ENCODE measurements around the gene SESN1. TPM values are rescaled to one million over a fixed set of nuclear protein-coding genes. Genes with fewer than 3 reads are reported as not detected.
A peak's percentile ranks its signal among the peaks of the same experiment; 100 is the strongest.
"Not testable (repeated sequence)": the region's sequence is repeated elsewhere in the genome, so short reads cannot be mapped to it uniquely, and the experiment has no call there.

Gene SESN1
- total RNA-seq, 1 donor from 2014 or later = 38.1 TPM

GRCh38 chr6:108988296-108988695 lies 106.3 kb downstream of the SESN1 start:
- DNase-seq (ENCODE audit: low spot score) (no peak), ATAC-seq (no peak)
- intact Hi-C loops (cut with DNase I) = no loop called here

DNA sequence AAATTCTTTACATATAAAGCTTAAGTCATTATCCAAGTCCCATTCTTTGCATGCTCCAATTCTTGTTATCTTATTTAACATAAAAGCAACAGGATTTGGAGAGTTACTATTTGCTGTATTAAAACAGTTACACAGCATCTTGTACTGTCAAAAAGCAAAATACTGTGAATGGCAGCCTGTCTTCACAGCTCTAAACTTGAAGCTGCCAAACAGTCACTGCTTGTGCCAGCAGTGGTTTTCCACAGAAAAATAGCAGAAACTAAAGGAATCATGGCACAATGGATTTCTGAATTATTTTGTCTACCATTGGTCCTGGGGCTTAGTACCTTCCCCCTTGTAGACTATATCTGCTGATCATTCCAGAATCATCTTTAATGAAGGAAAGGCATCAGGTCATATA lies 107.5 kb downstream of the SESN1 start:
- intact Hi-C loops (cut with DNase I) = no loop called here
- no peak for ATAC-seq
- no peak for DNase-seq (ENCODE audit: low spot score)

DNA sequence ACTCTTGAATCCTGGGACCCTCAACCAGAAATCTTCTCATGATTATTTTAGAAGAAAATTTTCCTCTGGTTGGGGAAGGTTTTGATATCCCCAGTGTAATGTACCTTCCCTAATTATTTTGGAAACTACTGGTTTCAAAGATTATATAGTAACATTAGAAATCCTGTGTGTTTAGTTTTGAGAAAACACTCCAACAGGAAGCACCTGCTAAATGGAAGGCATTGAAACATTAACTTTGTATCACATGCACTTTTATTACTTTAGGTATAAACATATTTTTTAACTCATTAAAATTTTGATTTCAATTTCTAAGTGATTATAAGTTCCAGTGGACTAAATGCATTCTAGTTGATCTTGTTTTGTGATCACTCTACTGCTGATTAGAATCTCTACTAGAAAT lies 109.3 kb downstream of the SESN1 start:
- DNase-seq (ENCODE audit: low spot score) (no peak), ATAC-seq (no peak)
- intact Hi-C loops (cut with DNase I) = no loop called here

DNA sequence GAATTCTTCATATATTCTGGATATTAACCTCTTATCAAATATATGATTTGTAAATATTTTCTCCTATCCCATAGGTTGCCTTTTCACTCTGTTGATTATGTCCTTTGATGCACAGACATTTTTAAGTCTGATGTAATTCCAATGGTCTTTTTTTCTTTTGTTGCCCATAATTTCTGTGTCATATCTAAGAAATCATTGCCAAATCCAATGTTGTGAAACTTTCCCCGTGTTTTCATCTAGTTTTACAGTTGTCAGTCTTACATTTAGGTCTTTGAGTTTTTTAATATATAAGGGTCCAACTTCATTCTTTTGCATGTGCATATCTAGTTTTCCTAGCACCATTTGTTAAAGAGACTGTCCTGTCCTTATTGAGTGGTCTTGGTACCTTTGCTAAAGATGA lies 111.5 kb downstream of the SESN1 start:
- intact Hi-C loops (cut with DNase I) = no loop called here
- DNase-seq (ENCODE audit: low spot score) (no peak), ATAC-seq (no peak)

GRCh38 chr6:108982154-108983113 lies 112.2 kb downstream of the SESN1 start:
- intact Hi-C loops (cut with DNase I) = no loop called here
- DNase-seq (ENCODE audit: low spot score) (no peak), ATAC-seq (no peak)

DNA sequence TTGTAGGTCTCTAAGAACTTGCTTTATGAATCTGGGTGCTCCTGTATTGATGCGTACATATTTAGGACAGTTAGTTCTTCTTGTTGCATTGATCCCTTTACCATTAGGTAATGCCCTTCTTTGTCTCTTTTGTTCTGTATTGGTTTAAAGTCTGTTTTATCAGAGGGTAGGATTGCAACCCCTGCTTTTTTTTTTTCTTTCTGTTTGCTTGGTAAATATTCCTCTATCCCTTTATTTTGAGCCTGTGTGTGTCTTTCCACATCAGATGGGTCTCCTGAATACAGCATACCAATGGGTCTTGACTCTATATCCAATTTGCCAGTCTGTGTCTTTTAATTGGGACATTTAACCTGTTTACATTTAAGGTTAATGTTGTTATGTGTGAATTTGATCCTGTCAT lies 116.0 kb downstream of the SESN1 start:
- ATAC-seq; intact Hi-C loops (cut with DNase I); DNase-seq (ENCODE audit: low spot score): not testable (repeated sequence)

- no peak for DNase-seq (ENCODE audit: low spot score)
- ATAC-seq = no peak
- intact Hi-C loops (cut with DNase I) = no loop called here
Measured at GRCh38 chr6:108974201-108974600, 120.4 kb downstream of the SESN1 start.

DNA sequence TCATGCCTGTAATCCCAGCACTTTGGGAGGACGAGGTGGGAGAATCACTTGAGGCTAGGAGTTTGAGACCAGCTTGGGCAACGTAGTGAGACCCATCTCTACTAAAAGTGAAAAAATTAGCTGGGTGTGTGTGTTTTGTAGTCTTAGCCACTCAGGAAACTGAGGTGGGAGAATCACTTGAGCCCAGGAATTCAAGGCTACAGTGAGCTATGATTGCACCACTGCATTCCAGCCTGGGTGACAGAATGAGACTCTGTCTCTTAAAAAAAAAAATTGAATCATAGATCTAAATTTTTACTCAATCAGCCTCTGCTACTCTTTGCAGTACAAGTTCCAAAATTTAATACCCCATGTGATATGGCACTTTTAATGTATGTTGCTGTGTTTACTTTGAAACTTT lies 124.9 kb downstream of the SESN1 start:
- ATAC-seq = no peak
- no peak for DNase-seq (ENCODE audit: low spot score)
- intact Hi-C loops (cut with DNase I) = no loop called here

GRCh38 chr6:108968325-108969316 lies 126.0 kb downstream of the SESN1 start:
- ATAC-seq (peak; percentile 63), DNase-seq (ENCODE audit: low spot score) (no peak)
- intact Hi-C loops (cut with DNase I) = no loop called here

DNA sequence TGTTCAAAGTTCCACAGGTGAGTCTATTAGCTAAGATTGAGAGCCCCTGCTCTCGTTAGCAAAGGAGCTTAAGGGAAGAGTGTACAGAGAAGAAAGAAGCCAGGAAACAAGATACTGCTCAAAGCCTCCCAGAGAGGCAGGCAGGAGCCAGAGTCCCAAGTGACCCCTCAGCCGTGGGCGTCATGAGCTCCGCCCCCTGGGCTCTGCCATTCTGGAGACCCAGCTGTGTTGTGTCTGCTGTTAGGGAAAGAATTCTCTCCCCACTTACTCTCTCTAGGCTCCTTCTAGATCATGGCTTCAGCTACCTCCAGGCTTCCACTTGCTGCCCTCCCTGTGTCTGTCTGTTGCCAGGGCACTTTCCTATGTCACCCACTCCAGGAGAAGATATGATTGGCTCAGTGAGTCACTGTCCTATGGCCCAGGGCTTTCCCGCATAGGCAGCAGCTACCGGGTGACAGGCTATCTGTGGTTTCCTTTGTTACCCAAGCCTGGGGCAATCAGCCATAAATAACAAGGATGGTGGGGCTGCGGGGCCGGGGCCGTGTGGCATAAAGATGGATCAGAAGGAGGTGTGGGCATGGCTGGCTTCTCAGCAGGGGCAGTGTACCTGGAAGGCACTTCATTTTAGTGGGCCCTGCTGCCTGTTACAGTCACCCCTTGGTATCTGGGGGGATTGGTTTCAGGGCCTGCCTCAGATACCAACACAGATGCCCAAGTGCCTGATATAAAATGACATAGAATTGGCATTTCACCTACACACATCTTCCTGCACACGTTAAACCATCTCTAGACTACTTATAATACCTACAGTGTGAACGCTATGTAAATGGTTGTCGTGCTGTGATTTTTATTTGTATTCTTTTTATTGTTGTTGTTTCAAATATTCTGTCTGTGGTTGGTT lies 127.5 kb downstream of the SESN1 start:
- intact Hi-C loops (cut with DNase I) = no loop called here

DNA sequence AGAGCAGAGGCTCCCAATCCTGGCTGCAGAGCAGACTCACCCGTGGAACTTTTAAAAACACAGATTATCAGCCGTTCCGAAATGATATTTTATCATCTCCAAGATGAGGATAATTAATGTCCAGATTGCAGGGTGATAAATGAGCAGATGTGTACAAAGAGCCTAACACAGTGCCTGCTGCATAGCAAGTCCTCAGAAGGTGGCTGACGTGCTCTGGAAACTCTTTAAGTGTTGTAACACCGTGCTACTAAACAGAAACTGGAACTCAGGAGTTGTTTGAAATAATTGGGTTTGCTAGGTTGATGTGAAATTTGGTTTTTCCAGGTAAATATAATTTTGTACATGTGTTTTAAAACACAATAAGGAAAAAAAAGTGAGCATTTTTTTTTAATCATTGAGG lies 128.4 kb downstream of the SESN1 start:
- DNase-seq (ENCODE audit: low spot score) (no peak), ATAC-seq (no peak)
- intact Hi-C loops (cut with DNase I) = no loop called here

More for the DNA sequence above, 127.5 kb downstream of the SESN1 start:
- ATAC-seq (peak; percentile 57), DNase-seq (ENCODE audit: low spot score) (no peak)

DNA sequence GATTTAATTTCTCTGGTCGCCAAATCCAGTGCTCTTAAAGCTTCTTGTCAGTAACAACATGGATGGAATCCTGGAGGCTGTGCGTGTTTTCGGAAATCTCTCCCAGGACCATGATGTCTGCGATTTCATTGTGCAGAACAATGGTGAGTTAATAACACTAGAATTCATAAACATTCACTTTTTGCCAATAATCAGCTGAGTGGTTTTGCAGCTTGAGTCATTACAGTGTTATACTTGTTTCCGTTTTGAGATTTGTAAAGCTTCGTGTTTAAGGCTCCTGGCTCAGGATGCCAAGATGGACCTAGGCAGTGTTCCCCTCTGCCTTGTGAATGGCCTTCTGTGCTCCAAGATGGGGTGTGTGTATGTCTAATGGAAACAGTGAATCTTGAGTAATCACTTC lies 132.7 kb downstream of the SESN1 start:
- no peak for DNase-seq (ENCODE audit: low spot score)
- ATAC-seq = no peak
- intact Hi-C loops (cut with DNase I) = no loop called here

GRCh38 chr6:108961077-108961476 lies 133.6 kb downstream of the SESN1 start:
- ATAC-seq (no peak), DNase-seq (ENCODE audit: low spot score) (no peak)
- intact Hi-C loops (cut with DNase I) = no loop called here

DNA sequence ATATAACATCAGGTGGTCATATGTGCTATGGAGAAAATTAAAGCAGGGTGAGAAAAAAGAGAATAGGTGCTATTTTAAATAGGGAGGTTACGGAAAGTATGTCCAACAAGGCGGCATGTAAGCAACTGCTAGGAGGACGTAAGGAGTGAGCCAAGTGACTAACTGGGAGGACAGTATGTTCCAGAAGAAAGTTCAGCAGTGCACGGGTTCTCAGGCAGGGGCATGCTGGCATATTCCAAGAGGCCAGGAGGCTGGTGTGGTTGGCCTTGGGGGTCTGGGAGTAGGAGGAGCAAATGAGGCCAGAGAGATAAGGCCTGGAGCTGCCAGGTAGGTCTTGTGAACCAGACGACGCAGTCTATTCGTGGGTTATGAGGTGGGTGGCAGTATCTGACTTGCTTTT lies 134.0 kb downstream of the SESN1 start:
- no peak for DNase-seq (ENCODE audit: low spot score)
- intact Hi-C loops (cut with DNase I) = no loop called here
- no peak for ATAC-seq

GRCh38 chr6:108959972-108960582 lies 134.6 kb downstream of the SESN1 start:
- DNase-seq (ENCODE audit: low spot score) (no peak), ATAC-seq (no peak)
- intact Hi-C loops (cut with DNase I) = no loop called here

DNA sequence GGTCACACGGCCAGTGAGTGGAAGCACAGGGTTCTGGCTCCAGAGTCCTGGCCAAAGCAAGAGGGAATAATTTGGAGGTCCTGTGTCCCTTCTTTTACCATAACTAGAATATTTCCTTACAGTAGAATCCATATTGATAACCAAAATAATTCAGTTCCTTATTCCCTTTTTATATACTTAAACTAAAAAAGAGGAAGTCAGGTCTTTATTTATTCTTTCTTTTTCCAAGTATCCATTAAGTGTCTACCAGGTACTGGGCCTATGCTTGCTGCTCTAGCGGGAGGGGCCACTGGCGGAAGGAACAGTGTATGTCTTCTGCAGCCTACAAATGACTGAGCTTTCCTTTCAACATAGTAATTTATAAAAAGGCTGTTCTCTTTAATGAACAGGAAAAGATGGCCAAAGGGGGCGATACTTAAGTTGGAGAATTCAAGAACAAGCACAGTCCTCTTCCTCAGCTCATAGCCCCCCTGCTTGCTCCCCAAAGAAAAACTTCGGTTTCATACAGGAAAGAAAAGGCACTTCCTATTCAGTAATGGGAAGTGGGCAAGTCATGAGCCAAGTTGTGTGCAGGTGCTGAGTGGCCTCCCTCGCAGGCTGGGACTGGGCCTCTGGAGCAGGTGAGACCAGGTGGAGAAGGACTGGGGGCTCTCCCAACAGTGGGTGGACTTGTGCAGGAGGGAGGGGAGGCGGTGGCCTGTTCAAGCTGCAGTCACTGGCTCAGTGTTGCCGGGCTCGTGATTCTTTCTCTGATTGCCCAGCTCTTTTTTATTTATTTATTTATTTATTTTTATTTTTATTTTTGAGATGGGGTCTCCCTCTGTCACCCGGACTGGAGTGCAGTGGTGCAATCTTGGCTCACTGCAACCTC lies 135.5 kb downstream of the SESN1 start:
- ATAC-seq = peak; percentile 35
- intact Hi-C loops (cut with DNase I) = no loop called here

GRCh38 chr6:108957221-108957620 lies 137.4 kb downstream of the SESN1 start:
- DNase-seq (ENCODE audit: low spot score) = no peak
- ATAC-seq = no peak
- intact Hi-C loops (cut with DNase I) = no loop called here

More for the DNA sequence above, 135.5 kb downstream of the SESN1 start:
- DNase-seq (ENCODE audit: low spot score) = no peak

Measured in sciatic nerve (tissue), 2 donors.